Activated CD8-positive, alpha-beta memory T cell treated with anti-CD3 and anti-CD28 coated beads, Interleukin-2, amount 50 U/mL, for 24 hours (primary cell): ENCODE data around the gene EDEM3.

Experiments
- DNase-seq: peaks from one replicate; pipeline ENCODE4 v3.0.0-alpha.2; 2020; ENCODE audit errors: extremely low read depth

The EDEM3 gene

DNA sequence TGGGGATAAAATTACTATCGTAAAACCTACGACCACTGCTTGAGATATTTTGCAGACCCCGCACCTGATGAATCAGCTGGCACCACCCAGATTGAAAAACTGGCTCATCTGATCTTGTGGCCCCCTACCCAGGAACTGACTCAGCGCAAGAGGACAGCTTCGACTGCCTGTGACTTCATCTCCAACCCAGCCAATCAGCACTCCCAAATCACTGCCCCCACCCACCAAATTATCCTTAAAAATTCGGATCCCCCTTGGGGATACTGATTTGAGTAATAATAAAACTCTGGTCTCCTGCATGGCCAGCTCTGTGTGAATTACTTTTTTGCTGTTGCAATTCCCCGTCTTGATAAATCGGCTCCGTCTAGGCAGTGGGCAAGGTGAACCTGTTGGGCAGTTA is 81.4 kb downstream of the EDEM3 start:
- DNase-seq: no peak

DNA sequence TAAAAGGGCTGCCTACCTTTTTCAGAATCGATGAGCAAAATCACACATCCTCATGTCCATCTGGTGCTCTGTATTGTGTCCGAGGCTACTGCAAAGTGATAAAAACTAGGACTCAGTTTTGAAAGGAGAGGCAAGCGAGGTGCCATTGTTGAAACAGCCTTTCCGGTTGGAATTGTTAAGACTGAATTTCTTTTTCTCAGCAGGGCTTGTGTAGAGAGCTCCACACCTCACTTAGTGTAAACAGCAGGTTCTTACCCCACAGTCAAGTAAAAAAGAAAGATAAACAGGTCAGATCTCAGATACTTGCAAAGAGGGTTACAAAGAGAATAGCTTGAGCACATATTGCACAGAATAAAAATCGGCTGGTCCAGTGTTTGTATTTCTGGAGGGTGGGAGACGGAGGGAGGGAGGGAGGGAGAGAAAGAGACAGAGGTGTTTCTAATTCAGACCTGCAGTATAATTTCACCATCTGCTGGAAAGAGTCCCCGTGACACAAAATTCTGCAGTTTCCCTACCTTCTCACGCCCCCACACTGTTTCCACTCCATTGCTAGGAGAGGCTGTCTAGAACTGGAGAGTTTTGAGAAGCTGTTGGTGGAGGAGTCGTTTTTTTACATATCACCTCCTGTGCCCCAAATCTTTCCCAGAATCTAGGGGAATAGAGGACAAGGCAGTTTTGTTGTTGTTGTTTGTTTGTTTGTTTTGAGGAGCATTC is 82.5 kb downstream of the EDEM3 start:
- DNase-seq: no peak

DNA sequence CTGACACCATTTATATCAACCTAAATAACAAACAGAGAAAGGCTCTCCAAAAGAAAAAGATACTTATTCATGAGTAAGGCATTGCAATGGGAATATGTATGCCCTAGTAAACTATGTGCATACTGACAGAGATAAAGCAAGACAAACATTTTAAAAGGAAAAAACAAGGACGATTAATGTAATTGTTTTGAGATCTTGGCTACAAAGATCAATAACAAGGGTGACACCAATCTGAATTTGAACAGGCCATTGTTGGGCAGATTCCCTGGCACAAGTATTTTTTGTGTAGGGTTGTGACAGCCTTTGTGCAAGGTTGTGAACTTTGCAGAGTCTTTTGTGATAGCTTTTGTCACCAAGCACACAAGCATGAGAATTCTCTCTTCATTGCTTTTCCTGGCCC is 85.3 kb downstream of the EDEM3 start:
- DNase-seq: no peak

DNA sequence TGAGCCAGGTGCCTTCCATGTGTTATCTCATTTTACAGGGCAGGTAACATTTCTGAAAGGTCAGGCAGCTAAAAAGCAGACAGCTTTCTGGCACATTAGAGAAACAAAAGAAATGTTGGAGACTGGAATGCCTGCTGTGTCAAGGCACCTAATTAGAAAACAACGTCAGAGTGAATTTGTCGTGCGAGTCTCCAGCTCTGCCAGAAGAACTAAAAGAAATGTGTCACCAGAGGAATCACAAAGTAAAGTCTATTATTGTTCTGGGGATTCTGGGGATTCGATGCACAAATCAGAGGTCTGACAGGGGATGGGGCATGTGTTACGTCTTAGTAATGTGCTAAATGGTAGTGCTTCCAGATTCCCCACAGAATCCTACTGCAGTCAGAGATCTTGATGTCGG is 89.3 kb downstream of the EDEM3 start:
- no peak for DNase-seq

DNA sequence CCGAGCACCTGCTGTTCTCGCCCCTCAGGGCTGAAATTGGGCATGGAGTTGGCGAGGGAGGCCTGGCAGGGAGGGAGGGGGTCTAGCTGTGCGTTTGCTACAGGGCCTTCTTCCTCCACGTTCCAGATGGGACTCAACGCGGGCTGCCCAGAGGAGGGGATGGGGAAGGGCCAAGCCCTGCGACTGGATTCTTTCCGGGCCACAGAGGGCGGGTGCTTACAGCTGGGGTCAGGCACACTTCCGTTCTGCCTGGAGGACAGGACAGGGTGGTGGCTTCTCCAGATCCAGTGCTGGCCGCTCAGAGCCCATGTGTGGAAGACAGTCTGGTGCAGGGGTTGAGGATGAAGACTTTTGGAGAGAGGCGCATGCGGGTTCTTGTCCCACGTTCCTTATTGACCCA is 90.0 kb downstream of the EDEM3 start:
- DNase-seq: no peak

DNA sequence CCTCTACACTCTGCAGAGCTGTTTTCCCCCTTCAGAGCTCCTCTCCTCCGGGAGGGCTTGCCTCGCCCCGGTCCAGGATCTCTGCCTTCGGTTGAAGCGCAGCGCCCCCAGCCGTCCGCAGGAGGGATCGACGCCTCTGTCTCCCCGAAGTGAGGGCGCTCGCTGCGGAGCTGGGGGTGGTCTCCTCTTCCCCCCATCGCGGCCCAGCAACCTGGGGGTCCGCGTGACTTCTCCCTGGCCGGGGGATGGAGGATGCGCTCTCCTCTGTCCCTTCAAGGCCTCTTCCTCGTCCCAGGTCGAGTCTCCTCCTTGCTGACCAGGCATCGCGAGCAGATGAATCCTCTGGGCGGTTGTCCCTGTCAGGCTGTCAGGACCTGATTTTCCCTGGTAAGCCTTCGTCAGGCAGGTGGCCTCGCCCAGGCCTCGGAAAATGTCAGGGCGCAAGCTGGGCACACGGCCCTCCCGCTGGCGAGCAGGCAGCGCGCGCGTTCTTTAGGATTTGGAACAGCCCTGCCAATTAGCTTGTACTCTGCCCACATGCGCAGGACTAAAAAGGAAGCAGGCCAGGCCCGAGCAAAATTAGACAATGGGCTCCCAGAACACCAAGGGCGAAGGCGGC is 90.5 kb downstream of the EDEM3 start:
- DNase-seq: no peak

DNA sequence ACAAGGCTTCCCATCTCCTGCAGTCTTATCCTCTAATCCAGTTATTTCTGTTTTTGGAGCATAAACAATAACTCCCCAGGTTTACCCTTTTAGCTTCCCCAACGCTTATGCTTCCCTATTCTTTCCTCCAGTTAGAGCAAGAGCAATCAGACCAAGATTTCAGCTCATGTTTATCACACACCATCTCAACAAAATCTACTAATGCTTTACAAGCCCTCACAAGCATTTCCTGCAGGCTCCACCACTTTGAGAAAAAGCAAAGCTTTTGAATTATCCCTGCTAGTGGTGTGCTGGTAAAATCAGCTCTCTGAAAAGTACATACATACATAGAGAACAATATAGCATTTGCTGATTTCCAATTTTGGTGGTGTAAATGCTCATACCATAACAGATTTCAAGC is 92.9 kb downstream of the EDEM3 start:
- no peak for DNase-seq

DNA sequence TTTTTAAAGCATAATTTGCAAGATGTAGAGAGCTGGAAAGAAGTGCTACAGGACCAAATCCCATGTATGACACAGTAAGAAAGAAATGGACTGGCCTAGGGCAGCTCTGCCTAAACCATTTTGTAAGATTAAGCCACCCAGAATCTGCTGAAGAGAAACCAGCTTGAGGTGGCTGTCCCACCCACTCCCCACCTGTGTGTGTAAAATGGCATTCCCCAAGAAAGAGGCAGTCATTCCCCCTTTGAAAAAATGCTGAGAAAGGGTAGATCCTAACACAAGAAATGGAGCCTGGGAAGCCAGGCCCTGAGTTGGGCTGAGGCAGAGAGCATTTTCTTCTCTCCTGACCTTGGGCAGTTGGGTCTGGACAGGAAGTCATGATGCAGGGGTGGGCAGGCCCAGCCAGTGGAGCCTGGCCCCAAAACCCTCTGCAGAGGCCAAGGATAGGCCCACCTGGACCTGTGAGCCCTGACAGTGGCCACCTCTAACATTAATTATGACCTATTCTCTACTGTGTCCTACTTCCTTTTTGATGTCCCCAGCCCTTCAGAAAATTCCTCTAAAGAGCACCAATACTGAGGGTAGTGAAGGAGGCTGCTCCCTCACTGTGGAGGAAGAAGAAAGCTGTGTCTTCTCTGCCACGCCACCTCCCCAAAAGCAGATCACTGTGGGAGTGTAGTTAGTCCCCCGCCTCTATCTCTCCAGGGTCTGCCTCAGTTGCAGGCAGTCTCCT is 94.0 kb downstream of the EDEM3 start:
- DNase-seq: no peak

DNA sequence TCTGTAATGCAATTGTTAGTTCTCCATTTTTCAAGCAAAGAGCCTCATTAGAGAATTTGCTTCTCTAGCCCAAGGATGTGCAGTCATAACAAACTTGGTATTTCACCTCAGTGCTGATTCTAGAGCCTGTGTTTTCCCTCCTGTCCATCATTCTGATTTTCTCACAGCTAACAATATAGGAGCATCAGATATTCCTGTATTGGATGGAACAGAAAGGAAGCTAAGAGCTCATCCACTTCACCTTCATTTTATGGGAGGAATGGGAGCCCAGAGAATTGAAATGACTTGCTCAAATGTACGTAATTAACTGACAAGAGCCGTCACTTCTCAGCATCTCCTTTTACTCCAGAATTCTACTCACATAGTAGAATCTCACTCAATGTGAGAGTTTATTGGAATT is 96.6 kb downstream of the EDEM3 start:
- no peak for DNase-seq

DNA sequence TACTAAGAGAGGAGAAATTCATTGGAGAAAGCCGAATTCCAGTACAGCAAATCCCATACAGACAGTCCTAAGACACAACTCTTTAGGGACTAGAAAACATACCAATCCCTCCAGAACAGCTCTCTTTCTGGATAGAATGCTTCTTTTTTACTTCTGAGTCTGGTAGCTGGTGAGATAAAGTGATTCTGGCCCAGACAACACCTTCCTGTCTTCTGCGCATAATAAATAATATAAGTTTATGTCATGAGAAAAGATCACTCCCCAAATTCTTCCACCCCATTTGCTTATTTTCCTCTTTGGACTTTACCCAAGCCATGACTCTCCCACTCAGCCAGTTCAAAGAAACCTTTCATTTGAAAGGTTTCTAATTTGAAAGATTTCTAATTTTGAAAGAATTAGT is 98.4 kb downstream of the EDEM3 start:
- DNase-seq: no peak

DNA sequence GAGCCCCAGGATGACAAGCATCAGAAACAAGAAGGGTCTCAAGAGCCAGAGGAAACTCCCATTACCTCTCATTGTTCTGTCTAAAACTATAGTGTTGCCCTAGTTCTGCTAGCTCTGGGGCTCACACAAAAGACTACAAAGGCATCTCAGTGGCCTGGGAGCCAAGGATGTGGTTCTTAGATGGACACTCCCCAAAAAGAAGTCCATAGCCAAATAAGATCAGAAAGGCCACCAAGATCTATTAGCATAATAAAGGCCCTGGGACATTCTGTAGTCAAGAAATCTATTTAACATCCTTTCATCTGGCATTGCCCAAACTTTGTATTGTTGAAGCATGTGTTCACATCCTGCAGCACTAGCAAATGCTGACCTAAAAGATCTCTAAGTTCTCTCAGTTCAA is 99.5 kb downstream of the EDEM3 start:
- no peak for DNase-seq

DNA sequence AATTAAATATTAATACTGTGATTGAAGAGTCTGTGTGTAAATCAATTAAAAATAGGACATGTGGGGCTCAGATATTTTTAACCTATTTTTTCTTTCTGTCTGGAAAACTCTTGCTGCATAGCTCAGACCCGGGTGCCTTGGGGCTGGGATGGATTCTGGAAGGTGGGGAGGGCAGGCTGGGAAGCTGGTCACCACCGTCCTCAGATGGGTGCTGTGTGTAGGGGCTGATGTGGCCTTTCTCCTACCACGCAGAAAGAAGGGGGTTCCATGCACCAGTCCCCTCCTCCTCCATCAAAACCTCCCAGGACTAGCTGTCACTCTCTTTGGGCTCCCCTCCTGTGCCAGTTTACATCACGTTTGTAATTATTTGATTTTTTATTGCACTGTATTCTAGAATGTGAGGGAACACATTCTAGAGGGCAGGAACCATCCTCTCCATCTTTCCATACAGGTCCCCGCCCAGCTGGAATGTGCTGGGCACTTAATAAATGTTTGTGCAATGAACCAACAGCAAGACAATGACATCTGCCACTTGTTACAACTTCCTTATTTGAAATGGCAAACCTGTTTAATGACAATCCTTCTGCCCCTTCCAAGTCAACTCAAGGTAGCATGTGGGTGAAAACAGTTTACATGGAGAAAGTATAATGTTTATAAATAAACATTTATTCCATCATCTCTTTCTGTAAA is 104.3 kb downstream of the EDEM3 start:
- DNase-seq: no peak

DNA sequence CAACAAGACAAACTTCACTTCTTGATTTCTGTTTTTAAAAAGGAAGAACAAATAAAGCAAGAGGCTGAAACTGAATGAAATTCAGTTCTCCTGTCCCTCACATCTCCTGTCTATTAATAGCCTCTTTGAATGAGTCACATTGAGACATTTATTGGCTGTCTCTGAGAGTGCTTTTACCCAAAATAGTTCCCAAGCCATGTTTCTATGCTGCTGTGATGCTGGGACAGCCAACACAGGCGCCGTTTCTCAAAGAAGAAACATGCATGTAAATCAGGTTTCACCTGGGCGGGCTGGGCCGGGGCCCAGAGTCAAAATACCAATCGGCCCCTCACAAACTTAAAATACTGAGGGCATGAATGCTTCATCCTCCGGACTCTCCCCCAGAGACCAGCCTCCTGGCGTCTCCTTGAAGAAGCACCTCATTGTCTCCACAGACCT is 105.2 kb downstream of the EDEM3 start:
- DNase-seq: no peak

DNA sequence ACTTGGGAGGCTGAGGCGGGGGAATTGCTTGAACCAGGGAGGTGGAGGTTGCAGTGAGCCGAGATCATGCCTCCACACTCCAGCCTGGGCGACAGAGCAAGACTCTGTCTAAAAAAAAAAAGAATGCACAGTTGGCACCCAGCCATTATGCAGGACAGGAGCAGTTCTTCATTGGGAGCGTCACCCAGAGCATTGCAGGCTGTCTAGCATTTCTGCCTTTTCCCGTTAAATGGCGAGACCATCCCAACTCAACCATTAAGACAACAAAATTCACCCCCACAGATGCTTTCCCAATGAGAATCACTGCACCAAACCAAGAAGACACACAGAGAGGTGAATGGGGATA is 105.8 kb downstream of the EDEM3 start:
- no peak for DNase-seq

DNA sequence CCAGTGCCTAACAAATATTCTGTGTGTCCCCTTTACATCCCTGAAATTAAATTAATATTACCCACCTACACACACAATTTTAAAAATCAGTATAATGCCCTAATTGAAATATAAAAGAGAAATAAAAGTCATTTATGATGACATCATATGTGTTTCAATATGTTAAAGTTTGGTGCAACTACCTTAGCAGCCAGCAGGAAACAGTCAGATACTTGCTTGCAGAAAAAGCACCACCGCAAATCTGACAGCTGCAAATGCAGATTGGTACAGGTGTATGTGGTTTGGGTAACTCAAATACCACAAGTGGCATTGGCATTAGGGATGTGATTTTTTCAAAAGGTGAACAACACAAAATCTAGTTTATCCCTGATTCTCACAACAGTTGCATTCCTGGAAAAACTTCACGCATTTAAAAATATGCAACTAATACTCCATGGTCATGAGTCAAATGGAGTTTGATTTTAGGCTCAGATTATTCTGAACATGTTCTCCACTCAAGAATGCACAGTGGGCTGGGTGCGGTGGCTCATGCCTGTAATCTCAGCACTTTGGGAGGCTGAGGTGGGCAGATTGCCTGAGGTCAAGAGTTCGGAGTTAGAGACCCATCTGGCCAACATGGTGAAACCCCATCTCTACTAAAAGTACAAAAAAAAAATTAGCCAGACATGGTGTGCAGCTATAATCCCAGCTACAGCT is 106.3 kb downstream of the EDEM3 start:
- no peak for DNase-seq

DNA sequence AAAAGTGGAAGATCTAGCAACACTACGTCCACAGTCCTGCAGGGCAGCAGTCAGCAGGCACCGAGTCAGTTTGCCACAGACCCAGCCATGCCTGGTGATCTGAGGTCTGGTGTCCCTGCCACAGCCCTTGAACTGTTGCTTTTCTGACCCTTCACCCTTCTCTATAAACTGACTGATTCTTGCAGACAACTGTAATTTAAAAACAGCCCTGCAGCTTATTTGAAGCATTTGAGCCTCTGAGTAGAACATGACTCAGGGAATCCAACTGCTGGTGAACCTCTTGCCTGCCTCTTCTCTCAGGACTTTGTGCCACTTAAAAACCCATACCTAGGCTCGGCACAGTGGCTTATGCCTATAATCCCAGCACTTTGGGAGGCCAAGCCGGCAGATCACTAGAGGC is 107.2 kb downstream of the EDEM3 start:
- DNase-seq: no peak

DNA sequence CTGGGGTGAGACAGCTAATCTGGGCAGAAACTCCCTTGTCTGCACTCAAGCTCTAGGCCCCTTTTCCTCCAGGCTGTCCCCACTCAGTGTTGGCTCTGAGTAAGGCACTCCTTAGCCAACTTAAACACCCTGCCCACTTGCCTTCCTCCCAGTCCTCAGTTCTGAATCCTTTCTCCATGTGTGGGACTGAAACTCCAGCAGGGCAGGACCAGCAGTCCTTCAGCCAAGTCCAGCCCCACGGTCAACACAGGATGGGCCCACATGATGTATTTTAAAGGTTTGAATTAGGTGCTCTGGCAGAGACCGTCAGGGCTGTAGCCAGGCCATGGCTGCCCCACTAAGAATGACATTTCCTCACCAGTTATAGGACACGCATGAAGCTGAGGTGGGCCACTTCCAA is 107.8 kb downstream of the EDEM3 start:
- DNase-seq: no peak

DNA sequence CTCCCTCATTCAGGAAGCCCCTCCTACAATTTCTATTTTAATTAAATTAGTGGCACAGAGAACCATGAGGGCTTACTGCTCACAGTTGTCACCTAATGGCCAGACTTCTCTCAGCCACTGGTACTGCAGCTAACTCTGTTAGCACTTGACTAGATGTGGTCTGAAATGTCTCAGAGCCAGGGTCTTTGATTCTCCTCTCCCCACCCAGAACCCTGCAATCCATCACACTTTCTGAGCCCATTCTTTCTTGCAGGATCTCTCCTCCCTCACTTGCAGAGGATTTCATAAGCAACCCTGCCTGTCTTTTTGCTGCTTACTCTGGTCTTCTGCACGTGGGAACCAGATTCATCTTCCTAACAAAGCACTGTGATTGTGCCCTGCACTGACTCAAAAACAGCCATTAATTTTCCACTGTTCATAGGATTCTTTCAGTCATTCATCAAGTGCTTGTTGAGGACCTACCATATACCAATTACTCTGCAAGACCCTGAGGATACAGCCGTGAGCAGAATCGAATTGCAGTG is 108.4 kb downstream of the EDEM3 start:
- DNase-seq: no peak

DNA sequence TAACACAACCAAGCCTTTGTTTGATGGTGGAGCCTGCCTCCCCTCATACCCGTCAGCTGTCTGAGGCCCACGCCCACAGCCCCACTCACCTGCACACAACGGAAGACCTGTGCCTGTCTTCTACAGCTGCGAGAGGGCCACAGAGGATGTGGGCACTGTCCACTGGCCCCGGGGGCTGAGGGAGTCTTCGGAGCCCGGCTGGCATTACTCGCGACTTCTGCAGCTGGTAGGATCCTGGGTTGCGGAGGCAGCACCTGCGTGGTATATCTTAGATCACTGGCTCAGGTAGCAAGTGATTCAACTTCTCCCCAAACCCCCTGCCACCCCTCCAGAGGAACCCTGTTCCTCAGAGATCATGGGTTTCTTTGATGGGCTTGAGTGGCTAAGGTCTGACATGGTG is 109.9 kb downstream of the EDEM3 start:
- DNase-seq: no peak

DNA sequence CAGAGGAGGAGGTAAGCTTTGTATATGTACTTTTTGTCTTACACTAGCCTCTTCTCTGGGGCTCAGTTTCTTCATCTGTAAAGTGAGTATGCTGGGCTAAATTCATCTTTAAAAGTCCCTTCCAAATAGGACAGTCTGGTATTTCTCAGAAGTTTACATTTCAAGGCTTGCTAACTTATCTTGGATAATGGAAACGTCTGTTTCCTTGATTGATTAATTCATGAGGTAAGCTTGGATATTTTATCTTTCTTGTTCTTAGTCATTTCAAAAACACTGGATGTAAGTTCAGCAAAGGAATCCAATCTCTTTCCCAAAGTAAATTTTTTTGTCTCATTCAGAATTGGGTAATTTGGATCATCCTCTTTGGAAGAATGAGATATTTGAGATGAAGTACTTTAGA is 111.0 kb downstream of the EDEM3 start:
- no peak for DNase-seq

DNA sequence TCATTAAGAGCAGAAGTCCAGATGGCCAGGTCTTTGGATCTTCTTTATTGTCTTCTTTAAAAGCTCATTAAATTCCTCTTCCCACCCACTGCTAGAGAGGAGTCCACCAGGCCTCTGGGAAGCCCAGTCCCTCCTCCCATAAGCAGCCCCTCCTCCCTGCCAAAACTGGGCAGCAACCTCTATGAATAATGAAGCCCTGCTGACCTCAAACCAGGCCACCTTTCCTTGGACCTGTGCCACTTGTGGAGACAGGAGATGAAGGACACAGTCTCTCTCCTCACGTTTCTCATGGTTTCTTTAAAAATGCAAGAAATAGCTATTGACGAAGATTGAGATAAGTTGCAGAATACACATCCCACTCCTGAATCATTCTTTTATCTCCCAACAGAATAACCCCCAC is 112.8 kb downstream of the EDEM3 start:
- DNase-seq: no peak

DNA sequence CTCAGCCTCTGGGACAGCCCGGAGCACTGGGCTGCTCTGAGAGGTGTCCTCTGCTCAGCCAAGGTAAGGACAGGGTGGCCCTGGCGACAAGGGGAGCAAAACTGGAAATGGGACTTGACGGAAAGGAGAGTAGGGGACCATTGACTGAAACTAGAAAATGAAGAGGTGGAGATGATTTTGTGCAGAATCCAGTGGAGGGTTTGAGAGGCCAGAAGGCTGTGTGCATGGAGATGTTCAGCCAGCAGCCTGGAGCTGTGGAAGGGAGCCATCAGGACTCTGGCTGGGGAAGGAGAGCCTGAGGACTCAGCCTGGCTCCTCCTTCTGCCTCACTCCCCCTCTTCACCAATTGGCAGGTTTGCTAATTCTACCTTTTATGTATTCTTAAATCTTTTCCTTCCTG is 114.2 kb downstream of the EDEM3 start:
- no peak for DNase-seq
